Measurements from ENCODE around the gene SORBS1. TPM values are rescaled to one million over a fixed set of nuclear protein-coding genes. Genes with fewer than 3 reads are reported as not detected.
A peak's percentile ranks its signal among the peaks of the same experiment; 100 is the strongest.

Gene SORBS1
- total and polyA plus RNA-seq, 2 of the 13 experiments (the other 11 are each of a cell fraction or from before 2014, with no cell fraction given) = 16.8 to 39.8 TPM

GRCh38 chr10:95388539-95388938 is 172.6 kb downstream of the SORBS1 start (continued):
- TF ChIP-seq PAXIP1 (CRISPR knock-in tag; conservative IDR thresholded peaks at IDR 0.05) (peak; percentile 72), MXI1 (IDR thresholded peaks at IDR 0.05; ENCODE audit: borderline replicate concordance, low read depth, low read length) (0 out of 3 replicates have a peak, but pooled peaks have one; percentile 40), ZNF446 (CRISPR knock-in tag; IDR thresholded peaks at IDR 0.05) (no peak), HMGXB3 (CRISPR knock-in tag; IDR thresholded peaks at IDR 0.05; ENCODE audit: borderline replicate concordance) (0 out of 2 replicates have a peak, but pooled peaks have one; percentile 42), HNF4G (IDR thresholded peaks at IDR 0.05; ENCODE audit: borderline replicate concordance, low read depth, low read length) (no peak), HNF4G (CRISPR knock-in tag; IDR thresholded peaks at IDR 0.05; ENCODE audit: borderline replicate concordance, low read depth) (no peak), RARA (CRISPR knock-in tag; IDR thresholded peaks at IDR 0.05) (peak; percentile 48; the same call in 1 of the 2 replicates), ZBTB7B (CRISPR knock-in tag; IDR thresholded peaks at IDR 0.05) (peak; percentile 69; the same call in 1 of the 2 replicates), ZNF614 (CRISPR knock-in tag; IDR thresholded peaks at IDR 0.05; ENCODE audit: borderline replicate concordance) (peak; percentile 45), NR2F6 (IDR thresholded peaks at IDR 0.05) (peak; percentile 23; the same call in 1 of the 2 replicates), NR2F6 (CRISPR knock-in tag; IDR thresholded peaks at IDR 0.05) (peak; percentile 71; the same call in 1 of the 2 replicates), HDAC6 (IDR thresholded peaks at IDR 0.05; ENCODE audit: low read depth, low read length) (no peak), ZNF296 (CRISPR knock-in tag; conservative IDR thresholded peaks at IDR 0.05) (no peak)
